ENCODE results near the gene HHLA2.

GRCh38 chr3:108319428-108320082 is 23.2 kb downstream of the HHLA2 start:
- no peak for TF ChIP-seq CTCF (IDR thresholded peaks at IDR 0.05; ENCODE audit: low read length)
- no peak for TF ChIP-seq EZH2 (optimal IDR thresholded peaks at IDR 0.05; ENCODE audit: low read depth, low read length)
- TF ChIP-seq EZH2phosphoT487 (IDR thresholded peaks at IDR 0.05; ENCODE audit: low read length): no peak

Data from MM.1S (cell line).